H1 (cell line): ENCODE results near the gene EPN3. TPM values are rescaled to one million over a fixed set of nuclear protein-coding genes. Genes with fewer than 3 reads are reported as not detected.

Experiments
- CTCF ChIA-PET: fragments of 300-600 bp; sonication (Branson Sonifier 250); formaldehyde crosslinking; loops from one replicate; lab custom pipeline; 2021; ENCODE audit not compliant: partially characterized antibody; lab: Charles Lee
- POLR2A ChIA-PET: fragments of 300-600 bp; sonication (Branson Sonifier 250); formaldehyde crosslinking; loops from one replicate; lab custom pipeline; 2021; ENCODE audit warnings: inconsistent platforms; ENCODE audit not compliant: partially characterized antibody; lab: Charles Lee
- DNase-seq, 2 experiments: peaks; one replicate each; pipeline versions ENCODE4 v3.0.0 to v3.0.0-alpha.2; 2010 to 2022; ENCODE audit warnings: low spot score in 2 of 2, low read depth in 1 of 2, mixed read lengths in 1 of 2
- FAIRE-seq: peaks from 2 replicates; lab custom pipeline; 2011; peaks lifted over from hg19 to GRCh38; lab: Jason Lieb, UNC
- H2AFZ ChIP-seq: 2 replicates; pipeline ENCODE4 v1.8.1; 2012; ENCODE audit warnings: low read length, inconsistent platforms
- H2AK5ac ChIP-seq: 2 replicates; pipeline ENCODE4 v1.6.1; 2013; ENCODE audit warnings: low read depth, low read length
- H2BK120ac ChIP-seq: replicated peaks from 2 replicates; pipeline ENCODE3; 2013; ENCODE audit warnings: low read depth, low read length, inconsistent platforms
- H2BK12ac ChIP-seq: 2 replicates; pipeline ENCODE4 v1.6.1; 2013; ENCODE audit warnings: low read depth, low read length
- H2BK15ac ChIP-seq: 2 replicates; pipeline ENCODE4 v1.6.1; 2013; ENCODE audit warnings: low read length
- H2BK20ac ChIP-seq: 2 replicates; pipeline ENCODE4 v1.6.1; 2013; ENCODE audit warnings: low read length
- H2BK5ac ChIP-seq: 2 replicates; pipeline ENCODE4 v1.6.1; 2013; ENCODE audit warnings: low read depth, low read length
- H3K14ac ChIP-seq: 2 replicates; pipeline ENCODE4 v1.6.1; 2013; ENCODE audit warnings: inconsistent platforms; ENCODE audit not compliant: insufficient read length
- H3K18ac ChIP-seq: 2 replicates; pipeline ENCODE4 v1.6.1; 2013; ENCODE audit warnings: low read length; ENCODE audit errors: extremely low read depth
- H3K23ac ChIP-seq: 2 replicates; pipeline ENCODE4 v1.6.1; 2013; ENCODE audit warnings: inconsistent platforms; ENCODE audit not compliant: insufficient read length
- H3K23me2 ChIP-seq: 2 replicates; pipeline ENCODE4 v1.6.1; 2013; ENCODE audit warnings: low read depth, low read length
- H3K27ac ChIP-seq: 2 replicates; pipeline ENCODE4 v1.6.1; 2011; ENCODE audit warnings: low read depth, low read length, inconsistent platforms
- H3K27me3 ChIP-seq, 4 experiments: replicated peaks in 1 of 4; 1 replicate in 1 of 4; 2 replicates in 3 of 4; pipeline versions ENCODE4 v1.6.1 to v1.8.1; 2011 to 2013; ENCODE audit warnings: low read length in 3 of 4, mild to moderate bottlenecking in 3 of 4, inconsistent platforms in 2 of 4, mixed read lengths in 2 of 4, moderate library complexity in 1 of 4; ENCODE audit not compliant: control insufficient read depth in 3 of 4, insufficient read depth in 3 of 4; ENCODE audit errors: extremely low read depth in 1 of 4
- H3K36me3 ChIP-seq, 4 experiments: 2 replicates each; pipeline versions ENCODE4 v1.6.1 to v1.8.1; 2011 to 2013; ENCODE audit warnings: mild to moderate bottlenecking in 4 of 4, low read length in 3 of 4, moderate library complexity in 2 of 4, control low read depth in 1 of 4, inconsistent platforms in 1 of 4; ENCODE audit not compliant: insufficient read depth in 4 of 4, control insufficient read depth in 2 of 4
- H3K4ac ChIP-seq: replicated peaks from 2 replicates; pipeline ENCODE3; 2013; ENCODE audit warnings: low read length, low read depth, mixed read lengths, inconsistent platforms; ENCODE audit not compliant: insufficient read length
- H3K4me1 ChIP-seq, 4 experiments: replicated peaks in 1 of 4; 1 replicate in 1 of 4; 2 replicates in 3 of 4; pipeline versions ENCODE4 v1.6.1 to v1.8.1; 2011 to 2013; ENCODE audit warnings: low read length in 3 of 4, inconsistent platforms in 2 of 4, mixed read lengths in 1 of 4; ENCODE audit not compliant: insufficient read depth in 4 of 4, control insufficient read depth in 3 of 4
- H3K4me2 ChIP-seq, 2 experiments: 2 replicates each; pipeline versions ENCODE4 v1.6.1 to v1.8.1; 2011 to 2013; ENCODE audit warnings: low read depth in 2 of 2, low read length in 2 of 2, control low read depth in 1 of 2, inconsistent platforms in 1 of 2, mild to moderate bottlenecking in 1 of 2; ENCODE audit not compliant: insufficient read depth in 1 of 2
- H3K4me3 ChIP-seq, 4 experiments: fragments of 200-600, 300-600 bp in 1 of 4; sonication (generic), shearing (Covaris generic), sonication (Bioruptor Twin) in 1 of 4; 2 replicates each; pipeline versions ENCODE4 v1.5.1 to v1.8.1; 2011 to 2016; ENCODE audit warnings: low read length in 4 of 4, low read depth in 3 of 4, control low read depth in 2 of 4, inconsistent platforms in 2 of 4, mild to moderate bottlenecking in 2 of 4, mixed read lengths in 1 of 4, moderate library complexity in 1 of 4; ENCODE audit not compliant: insufficient read depth in 2 of 4; ENCODE audit errors: extremely low read depth in 1 of 4
- H3K56ac ChIP-seq: replicated peaks from 2 replicates; pipeline ENCODE3; 2013; ENCODE audit warnings: low read depth, mild to moderate bottlenecking, mixed read lengths, low read length, inconsistent platforms; ENCODE audit not compliant: insufficient read length
- H3K79me1 ChIP-seq: 2 replicates; pipeline ENCODE4 v1.6.1; 2013; ENCODE audit warnings: low read depth, low read length, control low read depth
- H3K79me2 ChIP-seq, 2 experiments: 2 replicates each; pipeline versions ENCODE4 v1.6.1 to v1.8.1; 2012 to 2013; ENCODE audit warnings: low read length in 2 of 2, mild to moderate bottlenecking in 2 of 2, inconsistent platforms in 1 of 2; ENCODE audit not compliant: insufficient read depth in 2 of 2, control insufficient read depth in 1 of 2
- H3K9ac ChIP-seq, 4 experiments: replicated peaks in 1 of 4; 1 replicate in 1 of 4; 2 replicates in 3 of 4; pipeline versions ENCODE4 v1.6.1 to v1.8.1; 2011 to 2013; ENCODE audit warnings: low read depth in 3 of 4, low read length in 3 of 4, control low read depth in 2 of 4, mild to moderate bottlenecking in 2 of 4, moderate library complexity in 2 of 4, inconsistent platforms in 1 of 4; ENCODE audit errors: extremely low read depth in 1 of 4
- H3K9me3 ChIP-seq, 2 experiments: 2 replicates each; pipeline versions ENCODE4 v1.6.1 to v1.8.1; 2012 to 2013; ENCODE audit warnings: mild to moderate bottlenecking in 2 of 2, moderate library complexity in 2 of 2, control low read depth in 1 of 2, inconsistent platforms in 1 of 2, low read depth in 1 of 2, low read length in 1 of 2, mixed read lengths in 1 of 2; ENCODE audit not compliant: insufficient read depth in 2 of 2
- H4K20me1 ChIP-seq, 2 experiments: replicated peaks in 1 of 2; 2 replicates each; pipeline versions ENCODE3 to v1.8.1; 2011 to 2013; ENCODE audit warnings: inconsistent platforms in 2 of 2, low read length in 2 of 2, mild to moderate bottlenecking in 1 of 2; ENCODE audit not compliant: insufficient read depth in 2 of 2, control insufficient read depth in 1 of 2
- H4K5ac ChIP-seq: 2 replicates; pipeline ENCODE4 v1.6.1; 2013; ENCODE audit warnings: low read length, low read depth, mixed read lengths, inconsistent platforms; ENCODE audit not compliant: insufficient read length
- H4K8ac ChIP-seq: 2 replicates; pipeline ENCODE4 v1.8.0; 2013; ENCODE audit warnings: mild to moderate bottlenecking, moderate library complexity, low read length, inconsistent platforms; ENCODE audit not compliant: insufficient read depth; ENCODE audit errors: extremely low read depth
- H4K91ac ChIP-seq: replicated peaks from 2 replicates; pipeline ENCODE3; 2013; ENCODE audit warnings: low read length, mixed read lengths, inconsistent platforms; ENCODE audit not compliant: insufficient read length
- CEBPB ChIP-seq: IDR thresholded peaks from 2 replicates; pipeline ENCODE4 v1.6.1; 2012; ENCODE audit warnings: low read depth, low read length
- E2F6 ChIP-seq: IDR thresholded peaks from 2 replicates; pipeline ENCODE4 v1.6.1; 2012; ENCODE audit warnings: inconsistent platforms
- HDAC2 ChIP-seq, 2 experiments: fragments of 300-600 bp in 1 of 2; sonication (generic) in 1 of 2; IDR thresholded peaks; 2 replicates each; pipeline ENCODE4 v1.6.1; 2011 to 2012; ENCODE audit warnings: low read depth in 2 of 2, low read length in 2 of 2, mild to moderate bottlenecking in 2 of 2, moderate library complexity in 2 of 2, borderline replicate concordance in 1 of 2, inconsistent platforms in 1 of 2
- POLR2AphosphoS5 ChIP-seq: IDR thresholded peaks from 2 replicates; pipeline ENCODE4 v1.6.1; 2011; ENCODE audit warnings: low read depth, low read length
- RBBP5 ChIP-seq: IDR thresholded peaks from 2 replicates; pipeline ENCODE4 v1.7.1; 2012; ENCODE audit warnings: low read depth, mild to moderate bottlenecking, inconsistent platforms, low read length, moderate library complexity, borderline replicate concordance
- RNF2 ChIP-seq: fragments of 200-900, 300-1000 bp; sonication (generic); IDR thresholded peaks from 2 replicates; pipeline ENCODE4 v1.7.1; 2016; ENCODE audit warnings: borderline replicate concordance, low read depth, mild to moderate bottlenecking, antibody characterized with exemption, low read length; ENCODE audit not compliant: poor library complexity, severe bottlenecking; ENCODE audit errors: missing control alignments
- SIX5 ChIP-seq: IDR thresholded peaks from 2 replicates; pipeline ENCODE4 v1.6.1; 2011; ENCODE audit warnings: mild to moderate bottlenecking, low read depth, low read length
- SP1 ChIP-seq: IDR thresholded peaks from 2 replicates; pipeline ENCODE4 v1.6.1; 2011; ENCODE audit warnings: low read depth, low read length
- SUZ12 ChIP-seq: fragments of 200-600 bp; sonication (generic); IDR thresholded peaks from 2 replicates; pipeline ENCODE4 v1.6.1; 2012; ENCODE audit warnings: mild to moderate bottlenecking, inconsistent platforms, low read length, moderate library complexity, mixed read lengths
- TCF12 ChIP-seq: IDR thresholded peaks from 2 replicates; pipeline ENCODE4 v1.6.1; 2011; ENCODE audit warnings: low read depth, mild to moderate bottlenecking, low read length
- TEAD4 ChIP-seq: IDR thresholded peaks from 2 replicates; pipeline ENCODE4 v1.6.1; 2012; ENCODE audit warnings: low read depth, low read length, inconsistent platforms, mixed read lengths
- WGBS, 2 experiments: shearing (Covaris generic) in 1 of 2; methylation state at CpG; one replicate each; pipeline versions ENCODE4 v1.1.6 to v1.1.7; 2013 to 2015; ENCODE audit warnings: low lambda C conversion rate in 2 of 2, mixed read lengths in 2 of 2, inconsistent platforms in 1 of 2, low coverage in 1 of 2, missing lambda C conversion rate in 1 of 2; ENCODE audit not compliant: insufficient replicate concordance in 2 of 2, insufficient coverage in 1 of 2, insufficient read length in 1 of 2; ENCODE audit errors: extremely low coverage in 1 of 2, missing lambda C conversion rate in 1 of 2; 5-methylcytosine and 5-hydroxymethylcytosine counted together
- polyA plus RNA-seq, 7 experiments: library from polyadenylated mRNA; depleted of rRNA in 3 of 7; stranded (reverse) in 5 of 7; unstranded in 2 of 7; fragments of >200 nt in 5 of 7; fragments of 200-250 nt in 2 of 7; gene quantifications; 1 replicate in 5 of 7; 2 replicates in 1 of 7; 4 replicates in 1 of 7; pipeline versions ENCODE4 v1.2.1 to v1.2.3, GENCODE V29; 2011 to 2013; ENCODE audit warnings: missing spikeins in 2 of 7, mixed read lengths in 2 of 7
- total RNA-seq: library from RNA; stranded (reverse); fragmentation: NEBNext Ultra II Directional; extraction: Animal tissue kit (Norgen Biotek cat#: 25700); gene quantifications from 2 replicates; pipeline ENCODE4 v1.2.1, GENCODE V29; 2021

EPN3 gene
- total and polyA plus RNA-seq, 2 of the 8 experiments (the other 6 are each of a cell fraction or from before 2014, with no cell fraction given), result 6.7 to 7.9 TPM

GRCh38 chr17:50578173-50578572 is 45.6 kb downstream of the EPN3 start:
- WGBS, 2 experiments, result 92% methylated on average over 16 of the region's 16 CpGs; no CpG with 5 or more reads in 1 of the 2 experiments
- POLR2A ChIA-PET, result interaction anchor here (1.0 to 1.1 kb wide), 2 partner anchors 15 to 18 kb away, joined by 3 to 4 read pairs; partner anchors contain the start of gene CACNA1G
- no peak overlapping the region for H3K9ac ChIP-seq

More at GRCh38 chr17:50578173-50578572, 45.6 kb downstream of the EPN3 start:
- Histone ChIP-seq H2BK5ac (no peak overlapping the region), H3K36me3 (peaks cover 0 to 3% (median 0%) of the 10 kb centered on the region in 4 experiments; a peak in 1 of 8 replicates), H3K4me2 (no peak overlapping the region), H2BK20ac (no peak overlapping the region), H3K9me3 (no peaks in the 10 kb centered on the region), H3K79me1 (no peaks in the 10 kb centered on the region), H3K4ac (no peak overlapping the region), H2AFZ (no peak overlapping the region), H2AK5ac (no peak overlapping the region), H3K56ac (no peak overlapping the region), H3K4me1 (peaks cover 0 to 13% (median 7%) of the 10 kb centered on the region in 4 experiments; a peak in 5 of 7 replicates), H3K27me3 (no peaks in the 10 kb centered on the region; a peak in 1 of 7 replicates), H4K8ac (no peak overlapping the region), H3K14ac (no peak overlapping the region), H3K79me2 (no peaks in the 10 kb centered on the region), H4K5ac (no peak overlapping the region), H2BK15ac (no peak overlapping the region), H3K27ac (no peak overlapping the region), H3K23ac (no peak overlapping the region), H4K91ac (no peak overlapping the region), H3K18ac (no peak overlapping the region), H2BK12ac (no peak overlapping the region), H3K23me2 (no peaks in the 10 kb centered on the region), H3K4me3 (no peak overlapping the region), H4K20me1 (peaks cover 2 to 5% of the 10 kb centered on the region in 2 experiments), H2BK120ac (no peak overlapping the region)
- no peak for DNase-seq
- FAIRE-seq, result no peak
- CTCF ChIA-PET, result interaction anchor here (1.1 to 2.5 kb wide), 6 partner anchors 8 to 48 kb away, joined by 3 to 10 read pairs (median 4); no protein-coding TSS in a partner anchor
- no peak for TF ChIP-seq SP1
- no peak for TF ChIP-seq E2F6
- TF ChIP-seq SIX5, result no peak
- TF ChIP-seq POLR2AphosphoS5, result no peak
- no peak for TF ChIP-seq CEBPB
- TF ChIP-seq RNF2, result no peak
- TF ChIP-seq HDAC2 (IDR thresholded peaks at IDR 0.05; ENCODE audit: borderline replicate concordance in 1 of 2, low read depth in 2 of 2, low read length in 2 of 2), result no peak
- no peak for TF ChIP-seq TEAD4
- no peak for TF ChIP-seq RBBP5
- no peak for TF ChIP-seq TCF12
- no peak for TF ChIP-seq SUZ12
